GM21786 (cell line): Measurements from ENCODE around the gene BRD3OS.
A peak's percentile ranks its signal among the peaks of the same experiment; 100 is the strongest.
"Not testable (repeated sequence)": the region's sequence is repeated elsewhere in the genome, so short reads cannot be mapped to it uniquely, and the experiment has no call there.

Experiments used
- ATAC-seq: cut with Tn5 transposase; IDR thresholded peaks from one replicate; pipeline ENCODE4 v1.9.1; 2021; ENCODE audit not compliant: unreplicated experiment

BRD3OS gene

GRCh38 chr9:134061688-134062371 lies 36.5 kb downstream of the BRD3OS start:
- no peak for ATAC-seq

GRCh38 chr9:134062461-134063087 lies 37.3 kb downstream of the BRD3OS start:
- ATAC-seq = no peak

- no peak for ATAC-seq
Observed at GRCh38 chr9:134063088-134063570, 37.8 kb downstream of the BRD3OS start.

- ATAC-seq = no peak
Observed at GRCh38 chr9:134063571-134064450, 38.5 kb downstream of the BRD3OS start.

- no peak for ATAC-seq
Observed at GRCh38 chr9:134064711-134065110, 39.4 kb downstream of the BRD3OS start.

- peak; percentile 41 for ATAC-seq
Observed at GRCh38 chr9:134065612-134066419, 40.5 kb downstream of the BRD3OS start.

- no peak for ATAC-seq
Observed at GRCh38 chr9:134066526-134066912, 41.2 kb downstream of the BRD3OS start.

GRCh38 chr9:134066913-134067851 lies 41.9 kb downstream of the BRD3OS start:
- no peak for ATAC-seq

- ATAC-seq = peak; percentile 53
Observed at GRCh38 chr9:134067904-134068743, 42.8 kb downstream of the BRD3OS start, which contains the start of gene BRD3. Gene BRD3, minus strand, starts transcription at chr9:134068026. Its CDS starts 14,549 bp downstream, at chr9:134053477.

GRCh38 chr9:134068744-134069479 lies 43.6 kb downstream of the BRD3OS start:
- no peak for ATAC-seq

GRCh38 chr9:134069480-134070399 lies 44.5 kb downstream of the BRD3OS start:
- no peak for ATAC-seq

- no peak for ATAC-seq
Observed at GRCh38 chr9:134071149-134071548, 45.9 kb downstream of the BRD3OS start.

GRCh38 chr9:134072683-134073082 lies 47.4 kb downstream of the BRD3OS start:
- not testable (repeated sequence) for ATAC-seq

- ATAC-seq = no peak
Observed at GRCh38 chr9:134073500-134073899, 48.2 kb downstream of the BRD3OS start.

- ATAC-seq = not testable (repeated sequence)
Observed at GRCh38 chr9:134075689-134076088, 50.4 kb downstream of the BRD3OS start.

- ATAC-seq = no peak
Observed at GRCh38 chr9:134076644-134077043, 51.4 kb downstream of the BRD3OS start.
